HG03565 (cell line): ENCODE measurements around the gene NGFR.

Experiments used
- ATAC-seq: cut with Tn5 transposase; IDR thresholded peaks from one replicate; pipeline ENCODE4 v1.9.1; 2021; ENCODE audit warnings: mild to moderate bottlenecking, moderate library complexity; ENCODE audit not compliant: unreplicated experiment

Gene NGFR, protein sequence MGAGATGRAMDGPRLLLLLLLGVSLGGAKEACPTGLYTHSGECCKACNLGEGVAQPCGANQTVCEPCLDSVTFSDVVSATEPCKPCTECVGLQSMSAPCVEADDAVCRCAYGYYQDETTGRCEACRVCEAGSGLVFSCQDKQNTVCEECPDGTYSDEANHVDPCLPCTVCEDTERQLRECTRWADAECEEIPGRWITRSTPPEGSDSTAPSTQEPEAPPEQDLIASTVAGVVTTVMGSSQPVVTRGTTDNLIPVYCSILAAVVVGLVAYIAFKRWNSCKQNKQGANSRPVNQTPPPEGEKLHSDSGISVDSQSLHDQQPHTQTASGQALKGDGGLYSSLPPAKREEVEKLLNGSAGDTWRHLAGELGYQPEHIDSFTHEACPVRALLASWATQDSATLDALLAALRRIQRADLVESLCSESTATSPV

DNA sequence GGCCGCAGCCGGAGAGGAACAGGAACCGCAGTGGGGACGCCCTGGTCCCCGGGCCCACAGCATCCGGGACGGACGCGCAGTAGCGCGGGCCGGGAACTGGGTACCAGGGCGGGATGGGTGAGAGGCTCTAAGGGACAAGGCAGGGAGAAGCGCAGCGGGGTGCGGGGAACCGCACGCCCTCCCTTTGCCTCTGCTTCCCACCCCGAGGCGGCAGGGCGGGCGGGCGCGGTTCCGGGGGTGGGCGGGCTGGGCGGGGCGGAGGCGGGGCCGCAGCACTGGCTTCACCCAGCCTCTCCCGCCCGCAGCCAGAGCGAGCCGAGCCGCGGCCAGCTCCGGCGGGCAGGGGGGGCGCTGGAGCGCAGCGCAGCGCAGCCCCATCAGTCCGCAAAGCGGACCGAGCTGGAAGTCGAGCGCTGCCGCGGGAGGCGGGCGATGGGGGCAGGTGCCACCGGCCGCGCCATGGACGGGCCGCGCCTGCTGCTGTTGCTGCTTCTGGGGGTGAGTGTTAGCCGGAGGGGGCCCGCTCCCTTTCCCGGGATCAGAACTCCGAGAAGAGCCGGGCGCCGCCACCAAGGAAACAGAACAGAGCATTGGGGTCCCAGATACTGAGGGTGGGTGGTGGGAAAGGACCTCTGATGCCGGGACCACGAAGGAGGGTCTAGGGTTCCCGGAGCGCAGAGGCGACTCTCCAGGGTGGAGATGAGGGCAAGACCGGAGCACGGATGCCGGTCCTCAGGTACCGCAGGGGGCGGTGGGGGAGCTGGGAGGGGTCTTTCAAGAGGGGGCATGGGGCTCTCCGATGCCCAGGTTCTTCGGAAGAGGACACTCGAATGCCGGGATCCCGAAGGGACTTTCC, at the start of gene NGFR:
Gene NGFR (plus strand): TSS at position 308 of the 856 bp plus-strand sequence. CDS start 125 bp downstream, at position 433.
- no peak for ATAC-seq

DNA sequence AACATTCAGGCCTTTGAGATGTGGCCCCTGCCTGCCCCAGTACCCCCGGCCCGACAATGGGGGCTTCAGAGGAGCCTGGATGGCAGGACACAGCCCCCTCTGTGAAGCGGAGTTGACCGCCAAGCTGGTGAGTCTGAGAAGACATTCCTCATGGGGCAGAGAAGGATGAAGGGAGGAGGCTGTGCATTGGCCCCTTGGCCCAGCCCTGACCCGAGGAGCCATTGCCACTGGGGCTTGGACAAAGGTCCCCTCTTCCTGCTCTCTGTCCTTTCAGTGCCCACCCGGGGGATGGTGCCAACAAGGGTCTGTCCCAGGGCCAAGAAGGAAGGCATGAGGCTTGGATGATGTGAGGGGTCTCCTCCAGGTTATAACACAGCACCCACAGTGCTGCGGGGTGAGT, 49.5 kb upstream of the NGFR start:
- ATAC-seq, result no peak

DNA sequence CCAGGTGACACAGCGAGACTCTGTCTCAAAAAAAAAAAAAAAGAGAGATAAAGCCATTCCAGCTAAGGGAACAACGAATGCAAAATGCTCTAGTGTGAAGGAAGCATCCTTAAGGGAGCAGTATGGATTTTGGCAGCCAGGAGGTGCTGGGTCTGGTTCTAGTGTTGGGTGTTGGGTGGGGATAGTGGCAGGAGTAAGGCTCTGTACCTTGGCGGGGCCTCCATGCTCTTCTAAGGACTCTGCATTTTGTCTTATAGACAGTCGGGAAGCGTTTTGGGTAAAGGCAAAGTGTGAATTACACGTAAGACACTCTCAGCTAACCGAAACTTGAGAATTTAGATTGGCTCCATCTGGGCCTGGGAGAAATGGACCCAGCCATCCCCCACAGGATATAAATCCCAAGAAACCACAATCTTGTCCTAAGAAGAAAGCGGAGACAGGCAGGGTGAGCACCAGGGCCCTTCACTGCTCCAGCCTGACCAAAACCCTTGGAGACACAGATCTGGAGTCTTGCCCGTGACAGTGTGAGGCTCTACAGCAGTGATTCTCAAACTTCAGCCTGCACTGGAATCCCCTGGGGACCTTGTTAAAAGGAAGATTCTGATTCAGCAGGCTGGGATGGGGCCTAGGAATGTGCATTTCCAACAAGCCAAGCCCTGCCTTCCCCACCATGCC, 47.3 kb upstream of the NGFR start:
- no peak for ATAC-seq

DNA sequence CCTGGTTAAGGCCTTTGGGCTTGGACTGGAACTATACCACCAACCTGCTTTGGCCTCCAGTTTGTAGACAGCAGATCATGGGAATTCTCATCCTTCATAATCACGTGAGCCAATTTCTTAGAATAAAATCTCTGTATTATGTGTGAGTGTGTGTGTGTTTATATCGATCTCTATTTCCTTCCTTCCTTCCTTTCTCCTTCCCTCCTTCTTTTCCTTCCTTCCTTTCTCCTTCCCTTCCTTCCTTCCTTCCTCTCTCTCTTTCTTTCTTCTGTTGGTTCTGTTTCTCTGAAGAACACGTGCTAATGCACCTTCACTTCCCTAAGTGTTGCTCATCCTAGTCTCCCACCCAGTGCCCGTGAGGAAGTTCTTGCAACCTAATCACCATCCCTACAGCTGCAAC, 44.9 kb upstream of the NGFR start:
- ATAC-seq, result no peak

DNA sequence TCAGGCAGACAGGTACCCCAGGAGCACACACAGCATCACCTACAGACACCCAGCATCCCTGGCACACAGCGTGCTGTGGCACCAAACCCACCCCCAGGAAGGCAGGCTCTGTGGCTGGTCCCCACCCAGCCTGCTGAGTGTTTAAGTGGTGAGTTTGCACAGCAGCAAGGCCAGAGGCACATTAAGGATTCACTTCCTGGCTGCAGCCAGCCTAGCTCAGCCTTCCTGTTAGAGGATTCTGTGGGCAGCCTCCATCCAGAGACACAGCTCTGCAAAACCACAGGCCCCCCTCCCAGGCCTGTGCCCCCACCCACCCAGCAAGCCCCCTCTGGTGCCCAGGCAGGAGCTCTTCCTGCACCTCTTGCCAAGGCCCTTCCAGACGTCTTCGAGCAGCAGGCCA, 44.4 kb upstream of the NGFR start:
- ATAC-seq, result no peak

DNA sequence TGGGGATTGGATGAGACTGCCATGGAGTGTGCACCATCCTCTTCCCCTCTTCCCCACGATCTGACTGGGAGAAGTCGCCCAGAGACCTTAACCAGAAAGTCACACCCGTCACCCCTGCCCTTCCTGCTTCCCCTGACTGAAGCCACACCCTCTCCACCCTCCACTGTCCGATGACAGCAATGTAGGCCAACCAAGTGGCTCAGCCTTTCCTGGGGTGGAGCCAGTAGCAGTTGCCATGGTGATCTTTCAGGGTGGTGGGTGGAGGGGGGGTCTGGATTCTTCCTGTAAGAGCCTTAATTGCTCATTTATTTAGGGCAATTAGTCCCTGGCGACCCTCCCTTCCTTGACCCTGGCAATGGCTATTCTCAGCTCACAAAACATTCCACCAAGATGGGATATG, 42.9 kb upstream of the NGFR start:
- no peak for ATAC-seq

DNA sequence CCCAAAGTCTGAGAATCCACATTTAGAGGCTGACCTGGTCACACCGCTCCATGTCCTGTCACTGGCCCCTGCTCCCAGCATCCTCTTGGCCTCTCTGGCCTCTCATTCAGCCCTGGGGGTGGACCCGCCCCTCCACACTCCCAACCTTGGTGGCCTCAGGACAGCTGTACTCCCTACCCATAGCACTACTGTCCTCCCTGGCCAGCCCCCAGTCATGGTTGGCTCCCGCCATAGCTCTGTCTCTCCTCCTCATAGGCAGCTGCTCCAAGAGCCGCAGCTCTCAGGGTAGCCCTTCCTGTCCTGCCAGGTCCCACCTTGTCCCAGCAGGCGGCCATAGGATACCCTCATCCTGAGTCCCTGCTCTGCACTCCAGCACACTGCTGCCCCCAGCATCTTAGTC, 42.4 kb upstream of the NGFR start:
- ATAC-seq, result no peak

DNA sequence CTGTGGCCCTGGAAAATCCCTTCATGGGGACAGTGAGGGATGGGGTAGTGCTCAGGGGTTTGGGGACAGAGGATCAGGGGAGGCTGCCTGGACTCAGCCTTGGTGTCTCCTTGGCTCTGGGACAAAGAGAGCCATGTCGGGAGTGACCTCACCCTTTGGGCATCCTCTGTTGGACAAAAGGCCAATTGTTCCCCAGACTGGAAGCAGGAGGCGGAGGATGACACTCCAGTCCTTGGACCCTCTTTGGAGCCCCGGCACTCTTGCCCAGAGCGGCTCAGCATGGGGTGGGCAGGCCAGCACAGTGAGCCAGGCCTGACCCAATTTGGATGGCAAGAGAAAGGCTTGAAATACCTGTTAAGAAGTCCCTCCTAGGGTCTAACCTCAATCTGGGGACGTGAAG, 41.0 kb upstream of the NGFR start:
- no peak for ATAC-seq

DNA sequence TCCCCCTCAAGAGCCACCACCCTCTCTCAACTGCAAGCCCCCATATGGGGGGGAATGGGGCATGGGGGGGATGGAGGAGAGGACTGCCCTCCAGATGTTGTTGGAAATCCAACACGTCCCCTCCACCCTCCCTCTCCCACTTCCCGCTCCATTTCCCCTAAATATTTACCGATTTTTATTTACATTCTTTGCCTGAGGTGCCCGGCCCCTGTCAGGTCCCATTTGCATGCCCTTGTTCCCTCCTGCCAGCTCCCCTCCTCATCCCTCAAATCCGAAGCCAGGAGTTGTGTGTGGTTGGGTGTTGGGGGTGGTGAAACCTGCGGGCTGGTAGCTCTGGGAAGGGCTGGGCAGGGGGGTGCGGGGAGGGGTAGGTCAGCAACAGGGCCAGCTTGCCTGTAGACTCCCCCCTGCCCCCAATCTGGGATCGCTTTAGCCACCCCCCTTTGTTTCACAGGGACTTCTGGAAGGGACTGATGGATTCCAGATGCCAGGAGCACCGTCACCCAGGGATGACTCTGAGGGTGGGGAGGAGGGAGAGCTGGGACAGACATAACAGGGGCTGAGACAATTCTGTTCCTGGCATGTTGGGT, 39.7 kb upstream of the NGFR start:
- ATAC-seq, result no peak

DNA sequence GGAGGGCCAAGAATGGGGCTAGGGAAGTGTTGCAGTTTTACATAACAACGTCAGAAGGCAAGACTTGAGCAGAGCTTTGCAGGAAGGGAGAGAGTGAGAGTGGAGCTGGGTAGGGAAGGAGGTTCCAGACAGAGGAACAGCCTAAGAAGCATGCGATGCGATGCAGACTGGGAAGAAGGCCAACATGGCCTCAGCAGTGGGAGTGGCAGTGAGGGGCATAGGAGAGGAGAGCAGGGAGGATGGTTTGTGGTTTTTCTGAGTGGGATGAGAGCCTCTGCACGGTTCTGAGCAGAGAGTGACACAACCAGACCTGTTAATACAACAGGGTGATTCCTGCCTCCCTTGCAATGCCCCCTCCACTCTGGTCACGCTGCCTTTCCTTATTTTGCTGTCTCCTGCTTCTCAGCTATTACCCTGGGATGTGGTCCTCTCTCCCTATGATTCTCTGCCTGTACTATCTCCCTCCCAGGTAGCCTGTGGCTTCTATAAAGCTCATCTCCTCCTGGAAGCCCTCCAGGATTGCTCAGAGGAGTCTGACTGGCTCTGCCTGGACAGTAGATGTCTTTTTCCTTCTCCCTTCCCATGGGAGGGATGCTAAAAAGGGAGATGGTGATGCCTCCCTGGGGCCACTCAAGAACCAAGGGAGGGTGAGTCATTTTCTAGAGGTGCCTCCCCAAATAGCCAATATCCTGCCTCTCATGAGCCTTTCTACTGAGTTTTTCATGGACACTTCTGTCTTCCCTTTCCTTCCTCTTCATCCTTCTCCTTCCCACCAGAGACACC, 38.7 kb upstream of the NGFR start:
- no peak for ATAC-seq

DNA sequence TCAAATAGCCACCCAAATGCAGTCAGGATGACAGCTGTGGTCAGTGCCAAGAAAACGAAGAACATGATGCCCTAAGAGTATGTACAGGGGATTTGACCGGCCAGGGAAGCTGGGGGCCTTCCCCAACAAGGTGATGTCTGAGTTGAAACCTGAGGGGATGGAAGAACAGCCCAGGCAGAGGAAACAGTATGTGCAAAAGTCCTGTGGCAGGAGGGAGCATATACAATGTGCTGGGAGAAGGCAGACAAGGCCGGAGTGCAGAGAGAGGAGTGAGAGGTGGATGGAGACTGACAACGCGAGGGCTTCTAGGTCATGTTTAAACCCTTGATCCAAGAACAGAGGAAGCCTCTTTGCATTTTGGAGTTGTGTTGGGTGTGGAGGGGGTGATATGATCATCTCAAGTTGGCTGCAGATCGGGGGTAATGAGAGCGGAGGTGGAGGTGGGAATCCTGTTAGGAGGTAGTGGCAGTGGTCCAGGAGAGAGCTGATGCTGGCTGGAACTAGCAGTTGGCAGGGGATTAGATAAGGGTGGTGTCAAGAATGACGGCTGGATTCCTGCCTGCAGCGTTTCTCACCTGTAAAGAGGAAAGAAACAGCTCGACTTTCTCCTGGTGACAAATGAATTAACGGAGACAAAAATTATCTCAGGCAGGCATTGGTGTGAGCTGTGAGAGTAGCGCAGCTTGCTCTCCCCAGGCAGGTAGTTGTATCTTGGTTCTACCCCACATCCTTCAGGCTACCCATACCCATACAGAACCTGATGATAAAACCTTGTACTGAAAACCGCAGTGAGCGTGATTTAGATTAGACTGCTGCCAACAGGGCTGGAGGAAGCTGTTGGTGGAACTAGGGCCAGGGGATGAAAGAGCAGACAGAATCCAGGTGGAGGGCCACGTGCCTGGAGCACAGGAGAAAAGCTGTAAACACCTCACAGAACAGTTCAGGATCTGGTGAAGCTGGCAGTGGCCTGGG, 37.2 kb upstream of the NGFR start:
- no peak for ATAC-seq

DNA sequence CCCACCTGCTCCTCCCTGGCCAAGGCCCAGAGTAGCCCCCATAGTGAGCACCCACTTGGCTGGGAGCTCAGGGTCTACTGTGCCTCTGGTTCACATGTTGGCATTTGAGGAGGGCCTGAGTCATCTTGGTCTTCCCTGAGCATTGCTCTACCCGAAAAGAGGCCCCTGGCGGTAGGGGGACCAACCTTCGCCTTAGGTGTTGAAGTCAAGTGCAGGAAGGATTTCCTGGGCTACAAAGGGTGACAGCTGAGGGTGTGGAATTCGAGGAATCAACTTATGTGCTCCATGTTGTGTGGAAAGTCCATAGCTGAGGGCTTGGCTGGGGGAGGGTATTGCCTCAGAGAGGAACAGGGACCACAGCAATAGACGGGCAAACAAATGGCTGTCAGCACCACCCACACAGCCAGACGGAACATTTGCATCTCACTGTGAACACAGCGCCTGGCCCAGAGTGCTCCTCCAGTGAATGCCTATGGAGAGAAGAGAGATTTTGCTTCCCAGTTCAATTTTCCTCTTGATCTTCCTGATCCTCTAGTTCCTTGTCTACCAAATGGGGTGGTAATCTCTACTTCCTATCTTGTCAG, 35.6 kb upstream of the NGFR start:
- ATAC-seq, result no peak

DNA sequence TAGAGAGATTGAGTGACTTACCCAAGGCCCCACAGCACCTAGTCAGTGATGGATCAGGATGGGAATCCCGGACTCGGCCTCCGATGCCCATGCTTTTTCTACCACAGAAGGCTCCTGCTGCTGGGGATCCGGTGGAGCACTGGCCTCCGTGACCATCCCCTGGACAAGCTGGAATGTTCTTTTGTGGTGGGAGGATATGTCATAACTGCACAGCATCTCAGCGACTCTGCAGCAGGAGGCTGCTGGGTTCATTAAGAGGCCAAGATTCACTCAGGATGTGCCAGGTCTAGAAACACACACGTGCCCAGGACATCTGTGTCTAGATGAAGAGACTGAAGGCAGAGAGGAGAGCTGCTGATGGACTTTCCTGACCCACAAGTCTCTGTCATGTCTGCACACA, 34.7 kb upstream of the NGFR start:
- ATAC-seq, result no peak

DNA sequence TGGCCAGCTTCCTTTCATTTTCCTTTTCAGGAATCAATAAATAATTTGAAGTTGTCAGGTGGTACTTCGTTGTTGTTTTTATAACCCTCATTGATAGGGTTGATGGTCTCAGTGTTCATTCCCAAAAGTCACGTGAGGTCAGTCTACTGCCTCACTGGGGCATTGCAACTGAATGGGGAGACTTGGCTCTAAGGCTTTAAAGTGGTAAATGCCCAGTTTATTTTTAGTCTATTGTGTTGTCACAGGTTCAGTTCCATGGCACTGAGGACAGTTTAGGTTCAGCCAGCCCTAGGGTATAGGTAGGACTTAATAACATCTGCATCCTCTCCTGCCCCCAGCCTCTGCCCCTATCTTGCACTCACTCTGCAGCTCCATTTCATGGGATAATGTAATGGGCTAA, 33.5 kb upstream of the NGFR start:
- no peak for ATAC-seq

DNA sequence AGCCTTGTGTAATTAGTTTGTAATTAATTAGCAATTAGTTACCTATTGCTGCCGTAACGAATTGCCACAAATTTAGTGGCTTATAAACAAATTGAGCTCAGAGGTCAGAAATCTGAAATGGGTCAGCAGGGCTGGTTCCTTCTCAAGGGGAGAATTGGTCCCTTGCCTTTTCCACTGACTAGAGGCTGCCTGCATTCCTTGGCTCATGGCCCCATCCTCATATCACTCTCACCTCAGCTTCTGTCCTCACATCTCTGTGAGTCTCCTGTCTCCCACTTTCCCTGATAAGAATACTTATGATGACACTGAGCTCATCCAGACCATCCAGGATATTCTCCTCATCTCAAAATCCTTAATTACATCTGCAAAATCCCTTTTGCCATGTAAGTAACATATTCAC, 31.0 kb upstream of the NGFR start:
- ATAC-seq, result no peak

DNA sequence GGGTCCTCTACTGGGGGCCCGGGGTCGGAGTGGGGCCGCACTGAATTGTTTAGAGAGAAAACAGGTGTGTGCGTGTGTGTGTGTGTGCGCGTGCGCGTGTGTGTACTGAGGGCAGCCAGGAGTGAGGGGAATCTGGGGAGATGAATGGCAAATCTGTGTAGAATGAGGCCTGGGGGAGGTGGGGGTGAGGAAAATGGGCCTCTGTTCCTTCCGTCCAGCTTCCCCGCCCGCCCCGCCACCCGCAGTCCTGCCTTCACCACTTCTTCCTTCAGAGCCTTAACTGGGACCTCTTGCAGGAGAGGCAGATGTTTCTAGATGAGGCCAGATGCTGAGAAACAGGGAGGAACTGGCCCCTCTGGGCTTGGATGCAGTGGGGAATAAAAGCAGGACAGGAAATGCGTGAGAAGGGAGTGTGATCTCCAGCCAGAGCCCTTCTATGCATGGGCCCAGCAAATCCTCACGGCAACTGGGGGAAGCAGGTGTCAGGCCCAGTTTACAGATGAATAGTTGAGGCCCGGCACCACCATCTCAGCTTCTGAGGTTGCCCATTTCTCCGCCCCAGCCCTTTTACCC, 29.7 kb upstream of the NGFR start:
- ATAC-seq, result no peak

DNA sequence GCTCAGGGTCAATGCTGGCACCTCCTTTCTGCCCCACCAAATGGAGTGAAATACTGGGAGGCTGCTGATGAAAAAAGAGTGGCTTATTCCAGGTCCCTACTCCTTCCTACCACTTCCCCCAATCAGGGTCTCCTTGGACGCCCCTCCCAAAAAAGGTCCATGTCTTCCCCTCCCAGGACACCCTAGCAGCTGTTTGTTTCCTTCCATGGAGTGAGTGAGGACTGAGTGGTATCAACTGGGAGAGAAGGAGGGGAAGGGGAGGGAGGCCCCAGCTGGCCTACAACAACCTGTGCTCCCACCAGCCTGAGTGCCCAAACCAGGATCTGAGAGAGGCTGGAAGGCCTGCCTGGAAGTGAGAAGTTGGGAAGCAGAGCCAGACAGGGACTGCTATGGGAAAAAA, 28.7 kb upstream of the NGFR start:
- ATAC-seq, result no peak

DNA sequence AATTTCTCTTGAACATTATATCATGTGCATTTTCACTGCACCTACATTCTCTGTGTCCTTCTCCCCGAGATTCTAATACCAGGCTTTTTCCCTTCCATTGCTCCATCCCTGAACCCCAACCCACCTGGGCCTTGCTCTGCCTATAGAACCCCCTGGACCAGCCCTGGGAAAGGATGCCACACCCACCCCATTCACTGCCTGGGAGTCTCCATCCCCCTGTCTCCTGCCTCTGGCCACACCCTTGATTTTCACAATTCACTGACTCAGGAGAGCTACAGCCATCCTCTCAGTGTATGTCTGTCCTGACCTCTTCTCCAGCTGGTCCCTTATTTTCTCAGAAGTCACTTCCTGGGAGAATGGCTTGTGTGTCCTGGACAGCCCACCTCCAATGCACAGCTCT, 27.9 kb upstream of the NGFR start:
- ATAC-seq, result no peak
